ENCODE results near the gene LIMCH1.

LIMCH1 gene

DNA sequence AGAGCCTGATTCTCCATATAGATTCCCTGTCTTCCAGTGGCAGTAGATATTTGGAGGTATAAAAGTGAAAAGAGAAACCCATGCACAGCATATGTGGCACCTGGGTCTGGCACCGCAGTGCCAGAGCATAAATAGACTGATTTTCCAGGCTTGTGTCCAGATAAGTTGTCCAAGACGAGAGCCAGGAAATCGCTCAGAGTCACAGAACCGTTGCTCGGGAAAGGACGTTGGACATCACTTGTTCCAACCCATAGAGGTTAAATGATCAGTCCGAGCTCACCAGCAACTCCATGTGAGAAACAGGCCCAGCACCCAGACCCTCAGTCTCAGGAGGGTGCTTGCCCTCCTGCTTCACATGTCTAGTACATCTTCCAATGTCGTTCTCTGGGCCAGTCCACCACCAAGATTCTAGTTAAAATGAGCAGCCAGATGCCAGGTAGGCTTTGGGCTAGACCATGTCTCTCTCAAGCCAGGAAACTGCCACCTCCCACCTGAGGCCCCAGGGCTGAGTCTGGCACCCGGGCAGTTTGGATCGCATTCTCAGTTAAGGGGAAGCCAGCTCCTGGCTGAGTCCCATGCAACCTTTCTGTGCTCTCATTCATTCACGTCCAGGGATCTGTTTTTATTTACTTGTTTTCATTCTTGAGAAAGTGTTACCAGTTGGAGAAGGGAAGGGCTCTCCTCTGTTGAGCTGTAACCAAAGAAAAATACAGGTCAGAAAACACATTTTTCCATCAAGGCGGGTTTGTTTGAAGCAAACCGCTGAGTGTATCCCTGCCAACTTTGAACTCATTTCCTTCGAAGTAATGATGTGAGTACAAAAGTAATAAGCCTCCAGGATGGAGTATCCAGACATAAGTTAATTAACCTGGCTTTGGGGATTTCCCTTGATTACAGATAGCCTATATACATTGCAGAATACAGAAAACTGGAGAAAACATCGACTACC is 118.9 kb downstream of the LIMCH1 start:
- no peak overlapping the region for H3K4me3 ChIP-seq (ENCODE audit: low read depth in 1 of 2, low read length in 2 of 2)
- no peaks in the 10 kb centered on the region for H3K36me3 ChIP-seq (ENCODE audit: insufficient read depth, low read length)
- TF ChIP-seq CTCF (IDR thresholded peaks at IDR 0.05; ENCODE audit: borderline replicate concordance, extremely low read depth, low read length, poor library complexity, severe bottlenecking) (no peak), EZH2 (IDR thresholded peaks at IDR 0.05; ENCODE audit: borderline replicate concordance, low read depth, low read length, severe bottlenecking) (no peak)
- no peak overlapping the region for H3K9ac ChIP-seq (ENCODE audit: low read depth, low read length)
- no peak for ATAC-seq (ENCODE audit: insufficient read depth, low read depth)
- no peak overlapping the region for H3K27ac ChIP-seq (ENCODE audit: low read length)
- H3K4me1 ChIP-seq (ENCODE audit: insufficient read depth, low read length), result no peaks in the 10 kb centered on the region
- DNase-seq, result no peak
- H4K20me1 ChIP-seq (ENCODE audit: insufficient read depth, low read length), result no peaks in the 10 kb centered on the region
- H3K27me3 ChIP-seq (ENCODE audit: insufficient read depth, low read length, poor library complexity), result no peaks in the 10 kb centered on the region
- H3K9me3 ChIP-seq (ENCODE audit: insufficient read depth, low read length, severe bottlenecking), result no peaks in the 10 kb centered on the region
- no peak overlapping the region for H2AFZ ChIP-seq (ENCODE audit: low read depth, low read length)
- H3K79me2 ChIP-seq (ENCODE audit: insufficient read depth, low read length), result no peaks in the 10 kb centered on the region
- H3K4me2 ChIP-seq (ENCODE audit: insufficient read depth, low read length), result no peak overlapping the region

- Histone ChIP-seq H3K9me3 (ENCODE audit: insufficient read depth, low read length, severe bottlenecking) (no peaks in the 10 kb centered on the region), H3K79me2 (ENCODE audit: insufficient read depth, low read length) (no peaks in the 10 kb centered on the region), H3K4me3 (ENCODE audit: low read depth in 1 of 2, low read length in 2 of 2) (no peak overlapping the region), H2AFZ (ENCODE audit: low read depth, low read length) (no peak overlapping the region), H3K36me3 (ENCODE audit: insufficient read depth, low read length) (no peaks in the 10 kb centered on the region), H3K4me2 (ENCODE audit: insufficient read depth, low read length) (no peak overlapping the region), H3K27me3 (ENCODE audit: insufficient read depth, low read length, poor library complexity) (no peaks in the 10 kb centered on the region), H3K27ac (ENCODE audit: low read length) (no peak overlapping the region), H3K9ac (ENCODE audit: low read depth, low read length) (no peak overlapping the region), H3K4me1 (ENCODE audit: insufficient read depth, low read length) (no peaks in the 10 kb centered on the region), H4K20me1 (ENCODE audit: insufficient read depth, low read length) (no peaks in the 10 kb centered on the region)
- no peak for TF ChIP-seq EZH2 (IDR thresholded peaks at IDR 0.05; ENCODE audit: borderline replicate concordance, low read depth, low read length, severe bottlenecking)
- no peak for TF ChIP-seq CTCF (IDR thresholded peaks at IDR 0.05; ENCODE audit: borderline replicate concordance, extremely low read depth, low read length, poor library complexity, severe bottlenecking)
- no peak for DNase-seq
- ATAC-seq (ENCODE audit: insufficient read depth, low read depth), result no peak
These were observed 119.6 kb downstream of the LIMCH1 start for GRCh38 chr4:41657561-41657960.

DNA sequence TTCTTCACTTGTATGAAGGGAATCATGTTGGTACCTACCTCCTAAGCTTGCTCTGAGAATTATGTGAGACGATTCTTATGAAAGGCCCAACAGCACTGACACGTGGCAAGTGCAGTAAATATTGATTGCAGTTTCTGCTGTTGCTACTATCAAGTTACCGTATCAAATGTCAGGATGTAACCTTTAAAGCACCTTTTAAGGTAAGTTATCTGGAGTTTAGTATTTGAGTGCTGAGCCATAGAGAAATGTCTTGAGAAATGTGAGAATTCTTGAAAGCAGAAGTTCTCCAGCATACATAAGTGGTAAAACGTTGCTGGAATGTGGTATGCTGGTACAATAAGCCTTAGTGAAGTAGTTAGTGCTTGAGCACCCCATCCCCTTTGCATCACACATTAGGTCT is 120.2 kb downstream of the LIMCH1 start:
- H3K36me3 ChIP-seq (ENCODE audit: insufficient read depth, low read length), result no peaks in the 10 kb centered on the region
- H3K27ac ChIP-seq (ENCODE audit: low read length), result no peak overlapping the region
- no peaks in the 10 kb centered on the region for H3K4me1 ChIP-seq (ENCODE audit: insufficient read depth, low read length)
- H3K9me3 ChIP-seq (ENCODE audit: insufficient read depth, low read length, severe bottlenecking), result no peaks in the 10 kb centered on the region
- H2AFZ ChIP-seq (ENCODE audit: low read depth, low read length), result no peak overlapping the region
- no peak overlapping the region for H3K4me3 ChIP-seq (ENCODE audit: low read depth in 1 of 2, low read length in 2 of 2)
- TF ChIP-seq EZH2 (IDR thresholded peaks at IDR 0.05; ENCODE audit: borderline replicate concordance, low read depth, low read length, severe bottlenecking), result no peak
- no peak for TF ChIP-seq CTCF (IDR thresholded peaks at IDR 0.05; ENCODE audit: borderline replicate concordance, extremely low read depth, low read length, poor library complexity, severe bottlenecking)
- H4K20me1 ChIP-seq (ENCODE audit: insufficient read depth, low read length), result no peaks in the 10 kb centered on the region
- H3K79me2 ChIP-seq (ENCODE audit: insufficient read depth, low read length), result no peaks in the 10 kb centered on the region
- DNase-seq, result no peak
- no peak overlapping the region for H3K9ac ChIP-seq (ENCODE audit: low read depth, low read length)
- no peaks in the 10 kb centered on the region for H3K27me3 ChIP-seq (ENCODE audit: insufficient read depth, low read length, poor library complexity)
- no peak for ATAC-seq (ENCODE audit: insufficient read depth, low read depth)
- no peak overlapping the region for H3K4me2 ChIP-seq (ENCODE audit: insufficient read depth, low read length)

Measured in DND-41 (cell line).